ENCODE measurements around the gene BOLA3.
"Not testable (repeated sequence)": the region's sequence is repeated elsewhere in the genome, so short reads cannot be mapped to it uniquely, and the experiment has no call there.

The BOLA3 gene

DNA sequence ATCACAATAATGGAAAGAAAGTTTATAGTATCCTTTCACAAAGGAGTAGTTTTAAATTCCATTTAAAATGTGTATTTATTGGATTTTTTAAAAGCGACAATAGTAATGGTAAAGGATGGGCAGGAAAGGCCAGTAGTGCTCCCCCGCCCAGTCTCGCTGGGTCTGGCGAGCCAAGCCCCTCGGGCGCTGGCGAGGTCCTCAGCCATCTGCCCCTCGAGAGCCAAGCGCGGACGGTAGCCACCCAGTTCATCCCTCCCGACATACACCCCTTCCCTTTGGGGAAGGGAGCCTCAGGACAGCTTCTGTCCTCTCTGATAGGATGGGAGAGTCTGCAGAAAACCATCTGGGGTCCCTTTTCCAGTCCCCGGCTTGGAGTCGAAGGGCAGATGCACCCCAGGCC, 45.2 kb downstream of the BOLA3 start:
- no peak for DNase-seq (ENCODE audit: low read depth in 2 of 2)

DNA sequence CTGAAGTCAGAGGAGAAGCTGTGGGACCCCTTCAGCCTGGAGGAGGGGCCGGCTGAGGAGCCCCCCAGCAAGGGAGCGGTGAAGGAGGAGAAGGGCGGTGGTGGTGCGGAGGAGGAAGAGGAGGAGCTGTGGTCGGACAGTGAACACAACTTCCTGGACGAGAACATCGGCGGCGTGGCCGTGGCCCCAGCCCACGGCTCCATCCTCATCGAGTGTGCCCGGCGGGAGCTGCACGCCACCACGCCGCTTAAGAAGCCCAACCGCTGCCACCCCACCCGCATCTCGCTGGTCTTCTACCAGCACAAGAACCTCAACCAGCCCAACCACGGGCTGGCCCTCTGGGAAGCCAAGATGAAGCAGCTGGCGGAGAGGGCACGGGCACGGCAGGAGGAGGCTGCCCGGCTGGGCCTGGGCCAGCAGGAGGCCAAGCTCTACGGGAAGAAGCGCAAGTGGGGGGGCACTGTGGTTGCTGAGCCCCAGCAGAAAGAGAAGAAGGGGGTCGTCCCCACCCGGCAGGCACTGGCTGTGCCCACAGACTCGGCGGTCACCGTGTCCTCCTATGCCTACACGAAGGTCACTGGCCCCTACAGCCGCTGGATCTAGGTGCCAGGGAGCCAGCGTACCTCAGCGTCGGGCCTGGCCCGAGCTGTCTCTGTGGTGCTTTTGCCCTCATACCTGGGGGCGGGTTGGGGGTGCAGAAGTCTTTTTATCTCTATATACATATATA, 46.0 kb downstream of the BOLA3 start:
- no peak for DNase-seq (ENCODE audit: low read depth in 2 of 2)

DNA sequence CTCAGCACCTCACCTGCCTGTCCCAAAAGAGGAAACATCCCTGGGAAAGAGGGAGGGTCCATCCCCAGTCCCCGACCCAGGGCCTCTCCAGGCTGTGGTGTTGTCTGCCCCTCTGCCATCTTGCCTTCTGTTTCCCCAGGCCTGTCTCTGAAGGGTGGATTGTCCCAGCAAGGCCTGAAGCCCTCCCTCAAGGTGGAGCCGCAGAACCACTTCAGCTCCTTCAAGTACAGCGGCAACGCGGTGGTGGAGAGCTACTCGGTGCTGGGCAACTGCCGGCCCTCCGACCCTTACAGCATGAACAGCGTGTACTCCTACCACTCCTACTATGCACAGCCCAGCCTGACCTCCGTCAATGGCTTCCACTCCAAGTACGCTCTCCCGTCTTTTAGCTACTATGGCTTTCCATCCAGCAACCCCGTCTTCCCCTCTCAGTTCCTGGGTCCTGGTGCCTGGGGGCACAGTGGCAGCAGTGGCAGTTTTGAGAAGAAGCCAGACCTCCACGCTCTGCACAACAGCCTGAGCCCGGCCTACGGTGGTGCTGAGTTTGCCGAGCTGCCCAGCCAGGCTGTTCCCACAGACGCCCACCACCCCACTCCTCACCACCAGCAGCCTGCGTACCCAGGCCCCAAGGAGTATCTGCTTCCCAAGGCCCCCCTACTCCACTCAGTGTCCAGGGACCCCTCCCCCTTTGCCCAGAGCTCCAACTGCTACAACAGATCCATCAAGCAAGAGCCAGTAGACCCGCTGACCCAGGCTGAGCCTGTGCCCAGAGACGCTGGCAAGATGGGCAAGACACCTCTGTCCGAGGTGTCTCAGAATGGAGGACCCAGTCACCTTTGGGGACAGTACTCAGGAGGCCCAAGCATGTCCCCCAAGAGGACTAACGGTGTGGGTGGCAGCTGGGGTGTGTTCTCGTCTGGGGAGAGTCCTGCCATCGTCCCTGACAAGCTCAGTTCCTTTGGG, 47.2 kb downstream of the BOLA3 start:
- no peak for DNase-seq (ENCODE audit: low read depth in 2 of 2)

DNA sequence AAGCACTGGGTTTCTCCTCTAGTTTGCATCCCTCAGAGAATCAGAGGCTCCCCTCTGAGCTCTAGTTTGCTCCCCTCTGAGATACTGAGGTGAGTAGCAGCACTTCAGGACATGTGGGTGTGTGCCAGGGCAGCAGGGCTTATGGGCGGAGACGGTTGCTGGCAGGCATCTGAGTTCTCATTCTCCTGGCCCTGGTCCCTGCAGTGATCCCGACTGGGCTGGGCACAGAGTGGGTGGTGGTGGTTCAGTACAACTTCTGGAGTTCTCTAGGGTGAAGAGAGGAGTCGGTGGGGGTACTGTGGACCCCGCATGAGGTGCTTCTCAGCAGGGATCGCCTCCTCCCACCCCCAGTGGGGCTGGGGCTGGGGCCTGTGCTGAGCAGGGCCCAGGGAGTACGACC, 47.9 kb downstream of the BOLA3 start:
- DNase-seq (ENCODE audit: low read depth in 2 of 2): no peak

DNA sequence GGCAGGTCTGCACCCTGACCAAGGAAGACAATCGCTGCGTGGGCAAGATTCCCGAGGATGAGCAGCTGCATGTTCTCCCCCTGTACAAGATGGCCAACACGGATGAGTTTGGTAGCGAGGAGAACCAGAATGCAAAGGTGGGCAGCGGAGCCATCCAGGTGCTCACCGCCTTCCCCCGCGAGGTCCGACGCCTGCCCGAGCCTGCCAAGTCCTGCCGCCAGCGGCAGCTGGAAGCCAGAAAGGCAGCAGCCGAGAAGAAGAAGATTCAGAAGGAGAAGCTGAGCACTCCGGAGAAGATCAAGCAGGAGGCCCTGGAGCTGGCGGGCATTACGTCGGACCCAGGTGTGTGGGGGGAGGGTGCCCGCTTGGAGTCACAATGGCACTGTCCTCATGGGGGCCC, 48.4 kb downstream of the BOLA3 start:
- DNase-seq (ENCODE audit: low read depth in 2 of 2): no peak

DNA sequence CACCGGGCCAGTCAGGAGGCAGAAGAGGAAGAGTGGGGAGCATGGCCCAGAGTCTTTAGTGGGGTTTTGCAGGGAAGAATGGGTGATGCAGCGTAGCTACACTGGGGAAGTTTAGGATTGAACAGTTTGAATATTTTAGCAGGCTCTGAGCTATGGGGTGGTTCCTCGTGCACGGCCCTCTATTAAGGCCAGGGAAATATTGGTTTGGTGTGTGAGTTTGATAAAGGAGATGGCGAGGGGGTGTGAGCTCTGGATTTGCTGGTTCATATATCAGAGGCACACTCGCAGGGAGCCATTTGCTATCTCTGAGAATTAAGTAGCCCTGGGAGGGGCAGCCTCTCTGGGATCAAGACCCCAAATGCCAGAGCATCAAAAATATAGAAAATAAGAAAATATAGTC, 50.1 kb downstream of the BOLA3 start:
- DNase-seq (ENCODE audit: low read depth in 2 of 2): no peak

DNA sequence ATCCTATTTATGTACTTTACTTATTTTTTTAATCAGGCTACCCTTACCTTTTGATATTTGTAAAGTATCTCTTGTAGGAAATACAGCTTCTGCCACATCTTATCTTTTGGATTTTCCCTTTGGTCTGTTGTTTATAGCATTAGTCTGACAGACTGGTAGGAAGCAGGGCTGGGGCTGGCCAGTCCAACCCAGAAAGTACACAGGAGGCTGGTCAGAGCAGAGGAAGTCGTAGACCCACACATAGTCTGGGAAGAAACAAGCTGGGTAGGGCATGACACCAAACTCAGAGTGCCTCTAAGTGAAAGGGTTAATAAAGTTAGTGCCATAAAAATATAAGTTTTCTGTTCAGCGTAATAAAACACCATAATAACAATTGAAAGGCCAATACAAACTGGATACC, 51.7 kb downstream of the BOLA3 start:
- DNase-seq (ENCODE audit: low read depth in 2 of 2): no peak

DNA sequence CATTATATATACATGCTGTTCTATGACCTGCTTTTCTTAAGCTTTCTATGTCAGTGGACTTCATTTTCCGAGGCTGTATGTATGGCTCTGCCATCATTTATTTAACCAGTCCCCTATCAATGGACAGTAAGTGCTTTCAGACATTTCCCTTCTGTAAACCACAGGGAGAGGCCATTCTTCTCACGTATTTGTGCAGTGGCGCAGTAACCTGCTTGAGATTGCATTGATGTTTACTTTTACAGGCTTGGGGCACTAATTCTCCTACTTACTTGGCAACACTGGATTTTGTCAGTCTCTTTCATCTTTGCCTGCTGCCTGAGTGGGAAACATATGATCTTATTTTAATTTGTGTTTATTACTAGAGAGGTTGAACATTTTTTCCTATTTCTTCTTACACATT, 52.1 kb downstream of the BOLA3 start:
- DNase-seq (ENCODE audit: low read depth in 2 of 2): no peak

DNA sequence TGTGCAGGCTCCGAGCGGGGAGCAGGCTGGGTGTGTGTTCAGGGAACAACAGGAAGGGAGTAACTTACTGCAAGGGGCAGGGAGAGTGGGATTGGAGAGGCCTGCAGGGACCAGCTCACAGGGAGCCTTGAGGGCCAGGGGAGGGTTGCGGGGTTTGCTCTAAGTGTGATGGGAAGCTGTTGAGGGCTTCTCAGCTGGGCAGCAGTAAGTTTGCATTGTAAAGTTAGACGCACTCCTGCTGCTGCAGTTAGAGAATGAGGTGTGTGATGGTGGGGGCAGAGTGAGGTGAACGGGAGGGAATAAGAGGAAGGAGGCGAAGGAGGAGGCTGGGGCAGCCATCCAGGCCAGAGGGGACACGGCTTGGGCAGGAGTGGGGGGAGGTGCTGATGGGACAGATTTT, 53.4 kb downstream of the BOLA3 start:
- no peak for DNase-seq (ENCODE audit: low read depth in 2 of 2)

DNA sequence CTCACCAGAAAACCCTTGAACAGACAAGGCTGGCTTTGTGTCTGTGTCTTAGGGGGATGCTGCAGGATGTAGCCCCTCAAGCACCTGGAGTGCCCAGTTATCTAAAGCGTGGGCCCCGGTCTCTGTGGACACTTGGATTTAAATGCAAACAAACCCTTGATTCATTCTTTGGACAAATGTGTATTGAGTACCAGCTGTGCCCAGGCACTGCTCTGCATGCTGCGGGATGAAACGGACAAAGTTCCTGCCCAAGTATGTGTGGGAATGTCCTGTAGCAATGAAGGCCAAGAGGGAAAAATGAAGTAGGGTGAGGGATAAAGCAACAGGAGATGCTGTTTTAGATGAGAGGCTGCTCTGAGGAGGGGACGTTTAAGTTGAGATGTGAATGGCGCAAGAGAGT, 53.9 kb downstream of the BOLA3 start:
- DNase-seq (ENCODE audit: low read depth in 2 of 2): no peak

DNA sequence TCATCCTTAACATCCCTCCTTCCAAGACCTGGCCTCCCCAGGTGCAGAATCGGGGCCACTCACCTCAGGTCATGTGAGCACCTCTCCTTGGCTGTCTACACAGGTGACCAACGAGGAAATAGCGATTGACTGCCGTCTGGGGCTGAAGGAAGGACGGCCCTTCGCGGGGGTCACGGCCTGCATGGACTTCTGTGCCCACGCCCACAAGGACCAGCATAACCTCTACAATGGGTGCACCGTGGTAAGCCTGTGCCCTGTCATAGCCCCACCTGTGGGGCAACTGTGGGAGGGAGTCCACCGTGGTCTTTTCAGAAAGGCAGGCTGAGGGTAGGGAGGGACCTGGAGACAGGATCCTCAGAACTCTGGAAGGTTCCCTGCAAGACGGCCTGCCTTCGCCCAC, 54.3 kb downstream of the BOLA3 start:
- no peak for DNase-seq (ENCODE audit: low read depth in 2 of 2)

DNA sequence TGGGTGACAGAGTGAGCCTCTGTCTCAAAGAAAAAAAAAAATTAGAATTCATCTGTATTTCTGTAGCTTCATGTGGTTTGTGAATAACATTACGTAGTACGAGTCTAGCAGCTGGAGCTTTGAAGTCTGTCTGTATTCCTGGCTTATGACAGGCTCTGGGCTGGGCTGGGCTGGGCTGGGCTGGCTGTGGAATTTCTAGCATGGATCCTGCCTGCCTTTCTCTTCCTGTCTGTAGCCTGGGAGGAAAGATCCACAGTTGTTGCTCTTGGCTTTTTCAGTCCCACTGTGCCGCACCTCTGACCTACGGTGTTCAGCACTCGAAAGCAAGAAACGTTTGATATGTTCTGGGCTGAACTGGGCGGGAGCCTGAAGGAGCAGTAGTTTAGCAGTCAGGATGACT, 55.4 kb downstream of the BOLA3 start:
- DNase-seq (ENCODE audit: low read depth in 2 of 2): no peak

DNA sequence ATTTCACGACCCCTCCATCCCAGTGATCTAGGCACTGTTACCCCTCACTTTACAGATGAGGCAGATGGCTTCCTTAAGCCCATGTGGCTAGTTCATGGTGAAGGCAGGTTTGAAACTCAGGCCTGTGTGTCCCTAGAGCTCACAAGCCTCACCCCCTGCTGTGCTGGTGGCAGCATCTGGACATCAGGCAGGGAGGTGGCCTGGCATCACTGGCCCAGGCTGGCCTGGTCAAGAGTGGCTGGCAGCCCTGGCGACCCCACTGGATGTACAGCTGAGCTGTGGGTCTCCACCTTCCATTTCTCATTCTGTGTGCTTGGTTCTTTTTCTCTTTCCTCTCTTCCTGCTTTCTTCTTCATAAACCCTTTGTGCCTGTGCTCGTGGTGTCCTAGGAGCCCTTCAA, 56.3 kb downstream of the BOLA3 start:
- no peak for DNase-seq (ENCODE audit: low read depth in 2 of 2)

DNA sequence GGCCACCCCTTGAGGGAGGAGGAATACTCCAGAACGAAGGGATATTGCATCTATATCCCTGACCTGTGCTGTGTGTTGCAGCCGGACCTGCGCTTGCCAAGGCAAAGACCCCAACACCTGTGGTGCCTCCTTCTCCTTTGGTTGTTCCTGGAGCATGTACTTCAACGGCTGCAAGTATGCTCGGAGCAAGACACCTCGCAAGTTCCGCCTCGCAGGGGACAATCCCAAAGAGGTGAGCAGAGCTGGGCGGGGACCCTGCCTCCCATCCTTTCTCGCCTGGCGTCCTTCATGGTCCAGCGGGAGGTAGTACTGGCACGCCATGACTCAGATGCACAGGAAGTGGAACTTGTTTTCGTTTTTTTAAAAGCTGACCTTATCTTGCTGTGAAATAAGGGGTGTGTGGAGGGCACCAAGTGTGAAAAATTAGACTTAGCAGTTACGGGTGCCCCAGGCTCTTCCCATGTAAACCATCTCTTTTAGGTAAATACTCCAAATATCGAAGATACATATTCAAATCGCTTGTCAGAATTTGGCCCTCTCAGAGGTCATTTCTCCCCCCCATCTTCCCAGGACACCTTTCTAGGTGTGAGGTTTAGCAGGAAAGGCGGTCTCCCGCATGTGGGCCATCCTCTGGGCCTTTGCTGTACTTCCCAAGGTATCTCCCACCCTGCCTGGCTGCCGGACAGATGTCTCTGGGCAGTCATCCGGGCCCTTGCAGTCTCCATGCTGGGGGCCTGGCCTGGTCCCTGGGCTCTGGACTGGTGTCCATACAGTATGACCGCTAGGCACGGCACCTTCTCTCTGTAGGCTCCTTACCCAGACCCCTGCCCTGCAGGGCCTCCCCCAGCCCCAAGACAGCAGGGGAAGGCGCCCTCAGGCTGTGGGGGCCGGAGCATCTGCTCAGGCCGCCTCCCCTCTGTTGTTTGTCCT, 57.6 kb downstream of the BOLA3 start:
- DNase-seq (ENCODE audit: low read depth in 2 of 2): no peak

DNA sequence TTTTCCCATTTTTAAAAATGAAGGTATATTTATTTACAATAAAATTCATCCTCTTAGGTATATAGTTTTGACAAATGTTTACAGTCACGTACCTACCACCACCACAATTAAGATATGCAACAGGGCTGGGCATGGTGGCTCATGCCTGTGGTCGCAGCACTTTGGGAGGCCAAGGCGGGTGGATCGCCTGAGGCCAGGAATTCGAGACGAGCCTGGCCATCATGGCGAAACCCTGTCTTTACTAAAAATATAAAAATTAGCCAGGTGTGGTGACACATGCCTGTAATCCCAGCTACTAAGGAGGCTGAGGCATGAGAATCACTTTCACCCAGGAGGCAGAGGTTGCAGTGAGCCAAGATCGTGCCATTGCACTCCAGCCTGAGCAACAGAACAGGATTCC, 59.0 kb downstream of the BOLA3 start:
- DNase-seq (ENCODE audit: low read depth in 2 of 2): not testable (repeated sequence)

DNA sequence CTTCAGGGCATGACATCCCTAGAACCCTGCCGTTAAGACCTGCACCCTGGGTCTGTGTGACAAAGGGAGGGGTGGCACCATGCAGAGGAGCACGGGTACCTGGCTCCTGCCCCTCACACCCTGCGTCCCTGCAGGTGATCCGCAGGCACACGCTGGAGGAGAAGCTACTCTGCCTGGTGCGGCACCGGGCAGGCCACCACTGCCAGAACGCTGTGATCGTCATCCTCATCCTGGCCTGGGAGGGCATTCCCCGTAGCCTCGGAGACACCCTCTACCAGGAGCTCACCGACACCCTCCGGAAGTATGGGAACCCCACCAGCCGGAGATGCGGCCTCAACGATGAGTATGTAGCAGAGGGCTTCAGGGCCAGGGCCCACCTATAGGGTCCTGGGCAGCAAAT, 60.0 kb downstream of the BOLA3 start:
- DNase-seq (ENCODE audit: low read depth in 2 of 2): no peak

DNA sequence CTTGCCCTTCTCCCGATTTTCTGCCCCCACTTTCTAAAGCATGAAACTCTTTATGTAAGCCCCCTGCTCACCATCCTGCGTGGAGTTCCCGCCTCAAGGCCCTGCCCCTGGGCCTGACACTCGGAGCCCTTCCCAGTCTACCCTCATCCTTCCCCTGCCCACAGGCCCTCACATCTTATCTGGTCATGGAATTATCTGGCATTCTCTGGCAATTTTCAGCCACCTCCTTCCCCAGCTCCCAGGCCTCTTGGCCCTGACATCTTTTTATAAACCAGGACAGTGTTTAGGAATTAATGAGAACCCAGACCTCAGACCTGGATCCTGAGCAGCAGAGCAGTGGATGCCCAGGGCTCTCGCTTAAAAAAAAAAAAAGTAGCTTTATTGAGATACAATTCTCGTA, 61.7 kb downstream of the BOLA3 start:
- DNase-seq (ENCODE audit: low read depth in 2 of 2): no peak

Measured in stimulated activated CD8-positive, alpha-beta memory T cell treated with anti-CD3 and anti-CD28 coated beads, Interleukin-7, amount 100 ng/mL, for 4 hours (primary cell).